Pancreas (tissue), 10 donors: ENCODE results near the gene C2CD4C. TPM values are rescaled to one million over a fixed set of nuclear protein-coding genes. Genes with fewer than 3 reads are reported as not detected.

Experiments used
- ATAC-seq, 4 donors: fragments of 200-7000 bp; cut with Tn5 transposase; one replicate each; pipeline versions ENCODE4 v1.8.0 to v1.9.1; 2020; ENCODE audit warnings: mild to moderate bottlenecking in 4 of 4, moderate library complexity in 4 of 4
- DNase-seq, 6 donors: peaks; one replicate each; pipeline ENCODE4 v3.0.0-alpha.2; 2020
- FAIRE-seq: peaks from 2 replicates; lab custom pipeline; 2012; peaks lifted over from hg19 to GRCh38; lab: Jason Lieb, UNC
- H3K27ac ChIP-seq, 4 donors: fragments of 200-600 bp; sonication (generic); 1 replicate in 3 of 4; 2 replicates in 1 of 4; pipeline versions ENCODE4 v1.5.0 to v1.8.0; 2020
- H3K27me3 ChIP-seq, 4 donors: fragments of 200-600 bp; one replicate each; pipeline ENCODE4 v1.8.0; 2021
- H3K36me3 ChIP-seq, 3 donors: fragments of 200-600 bp; sonication (generic) in 1 of 3; one replicate each; pipeline versions ENCODE4 v1.5.0 to v1.8.0; 2020 to 2021
- H3K4me1 ChIP-seq, 3 donors: fragments of 200-600 bp; one replicate each; pipeline ENCODE4 v1.8.0; 2021
- H3K4me3 ChIP-seq, 4 donors: fragments of 200-600 bp; sonication (generic) in 2 of 4; one replicate each; pipeline versions ENCODE4 v1.5.0 to v1.8.0; 2020 to 2021
- H3K9me3 ChIP-seq, 4 donors: fragments of 200-600 bp; one replicate each; pipeline ENCODE4 v1.8.0; 2021
- WGBS, 2 donors: extraction: QIAGEN DNeasy Blood & Tissue Kit; methylation state at CpG; one replicate each; pipeline ENCODE4 v1.1.7; 2013; 5-methylcytosine and 5-hydroxymethylcytosine counted together
- intact Hi-C, 3 donors: fragments of 100-400 bp; cut with DNase I; formaldehyde crosslinking; loops; one replicate each; pipeline versions ENCODE4 v1.11.1 to v1.14.2; 2022
- polyA plus RNA-seq, 2 donors: library from polyadenylated mRNA; stranded (reverse); fragments of 200-250 nt; gene quantifications; one replicate each; pipeline ENCODE4 v1.2.3, GENCODE V29; 2013
- total RNA-seq, 6 donors: library from RNA; stranded (reverse); fragmentation: NEBNext Ultra II Directional in 4 of 6; extraction: Animal tissue kit (Norgen Biotek cat#: 25700) in 4 of 6; gene quantifications; one replicate each; pipeline versions ENCODE4 v1.2.1 to v1.2.4, GENCODE V29; 2021 to 2023
- TF ChIP-seq, protein P1 (sequence below), 4 donors: fragments of 200-600 bp; sonication (generic) in 3 of 4; IDR thresholded peaks; one replicate each; pipeline versions ENCODE4 v1.5.0 to v1.8.0; 2021; ENCODE audit warnings: antibody characterized with exemption in 4 of 4
- donor health status: healthy with polysubstance abuse.
- donor health status: DM: no; HTN: no; CAD: no; lungs with moderate emphysema.
- donor health status: DM: no; HTN: no; CAD: no.
- donor health status: control.
- donor health status: control.
- donor health status: Bipolar disorder and iron deficiency.
- donor health status: DM: yes; HTN: yes; CAD: no.
- donor health status: DM: no; HTN: no; CAD: no.
- donor health status: DM: no; HTN: no; CAD: no.
- donor health status: DM: yes; HTN: yes; CAD: no.

C2CD4C gene
- total and polyA plus RNA-seq, 8 donors: 0.16 to 2.1 (median 0.90) TPM

GRCh38 chr19:402786-403185, 6.2 kb downstream of the C2CD4C start:
- ATAC-seq (no peak), FAIRE-seq (no peak), DNase-seq (peak in 1 of 6 donors; percentile 6)
- H3K9me3 ChIP-seq: no peaks in the 10 kb centered on the region
- no peaks in the 10 kb centered on the region for H3K4me1 ChIP-seq
- WGBS, 2 donors: 80 to 90% methylated on average over 11 of the region's 11 CpGs
- H3K36me3 ChIP-seq: no peaks in the 10 kb centered on the region
- H3K27ac ChIP-seq: no peak overlapping the region
- intact Hi-C loops: no loop called here
- no peak overlapping the region for H3K4me3 ChIP-seq
- TF ChIP-seq, protein P1, sequence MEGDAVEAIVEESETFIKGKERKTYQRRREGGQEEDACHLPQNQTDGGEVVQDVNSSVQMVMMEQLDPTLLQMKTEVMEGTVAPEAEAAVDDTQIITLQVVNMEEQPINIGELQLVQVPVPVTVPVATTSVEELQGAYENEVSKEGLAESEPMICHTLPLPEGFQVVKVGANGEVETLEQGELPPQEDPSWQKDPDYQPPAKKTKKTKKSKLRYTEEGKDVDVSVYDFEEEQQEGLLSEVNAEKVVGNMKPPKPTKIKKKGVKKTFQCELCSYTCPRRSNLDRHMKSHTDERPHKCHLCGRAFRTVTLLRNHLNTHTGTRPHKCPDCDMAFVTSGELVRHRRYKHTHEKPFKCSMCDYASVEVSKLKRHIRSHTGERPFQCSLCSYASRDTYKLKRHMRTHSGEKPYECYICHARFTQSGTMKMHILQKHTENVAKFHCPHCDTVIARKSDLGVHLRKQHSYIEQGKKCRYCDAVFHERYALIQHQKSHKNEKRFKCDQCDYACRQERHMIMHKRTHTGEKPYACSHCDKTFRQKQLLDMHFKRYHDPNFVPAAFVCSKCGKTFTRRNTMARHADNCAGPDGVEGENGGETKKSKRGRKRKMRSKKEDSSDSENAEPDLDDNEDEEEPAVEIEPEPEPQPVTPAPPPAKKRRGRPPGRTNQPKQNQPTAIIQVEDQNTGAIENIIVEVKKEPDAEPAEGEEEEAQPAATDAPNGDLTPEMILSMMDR (IDR thresholded peaks at IDR 0.05): no peak
- no peaks in the 10 kb centered on the region for H3K27me3 ChIP-seq

GRCh38 chr19:401866-402511, 7.0 kb downstream of the C2CD4C start:
- Histone ChIP-seq H3K4me3 (no peak overlapping the region), H3K36me3 (no peaks in the 10 kb centered on the region), H3K4me1 (no peaks in the 10 kb centered on the region), H3K27ac (no peak overlapping the region), H3K9me3 (no peaks in the 10 kb centered on the region), H3K27me3 (no peaks in the 10 kb centered on the region)
- DNase-seq (peak in 2 of 6 donors; percentile 9 to 55), FAIRE-seq (no peak), ATAC-seq (peak in 3 of 4 donors; percentile 31 to 52 (median 45))
- WGBS, 2 donors: 17% methylated on average over 35 to 38 of the region's 38 CpGs
- intact Hi-C loops: no loop called here
- TF ChIP-seq, protein P1 (IDR thresholded peaks at IDR 0.05): no peak

DNA sequence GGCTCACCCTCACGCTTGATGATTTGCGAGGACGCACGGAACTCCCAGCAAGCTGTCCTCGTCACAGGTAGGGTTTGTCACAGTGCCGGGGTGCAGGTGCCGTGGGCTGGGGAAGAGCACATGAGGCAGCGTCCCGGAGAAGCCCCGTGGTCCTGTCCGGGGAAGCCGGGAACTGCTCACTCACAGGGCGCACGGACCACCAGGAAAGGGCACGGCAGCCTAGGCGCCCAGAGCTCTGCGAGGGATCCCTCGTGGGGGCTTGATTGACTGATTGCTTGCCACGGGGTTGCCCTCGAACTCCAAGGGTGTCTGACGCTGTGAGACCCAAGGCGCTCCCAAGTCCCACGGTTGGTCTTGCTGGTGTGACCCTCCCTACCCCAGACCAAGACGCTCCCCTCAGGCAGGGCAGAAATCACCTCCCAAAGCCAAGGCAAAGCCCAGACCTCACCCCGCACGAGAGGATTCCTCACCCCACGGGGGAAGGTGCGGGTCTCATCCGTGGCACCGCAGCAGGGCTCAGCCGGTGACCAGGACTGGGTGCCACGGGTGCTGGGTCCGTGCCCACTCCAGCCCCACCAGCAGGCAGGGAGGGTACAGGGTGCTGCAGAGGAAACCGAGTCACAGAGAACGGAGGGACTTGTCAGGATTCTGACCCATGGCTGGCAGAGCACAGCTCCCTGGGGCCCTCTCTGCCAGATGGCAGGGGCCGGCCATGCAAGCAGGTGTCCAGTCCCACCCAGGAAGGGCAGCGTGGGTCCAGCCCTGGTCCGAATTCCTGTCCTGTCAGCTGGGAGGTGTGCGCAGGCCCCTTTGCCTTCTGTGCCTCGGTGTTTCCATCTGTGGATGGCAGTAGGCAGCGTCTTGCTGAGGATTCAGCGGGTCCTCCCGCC, 7.7 kb downstream of the C2CD4C start:
- WGBS, 2 donors: 68 to 74% methylated on average over 43 of the region's 43 CpGs
- H3K27me3 ChIP-seq: no peaks in the 10 kb centered on the region
- H3K27ac ChIP-seq: no peak overlapping the region
- intact Hi-C loops: no loop called here
- FAIRE-seq (no peak), ATAC-seq (no peak), DNase-seq (peak in 3 of 6 donors; percentile 6 to 58 (median 48))
- H3K9me3 ChIP-seq: no peaks in the 10 kb centered on the region
- no peaks in the 10 kb centered on the region for H3K36me3 ChIP-seq
- H3K4me3 ChIP-seq: no peak overlapping the region
- H3K4me1 ChIP-seq: no peaks in the 10 kb centered on the region
- TF ChIP-seq, protein P1 (IDR thresholded peaks at IDR 0.05): no peak

- 41 to 52% methylated on average over 8 to 9 of the region's 9 CpGs for WGBS, 2 donors
- no peaks in the 10 kb centered on the region for H3K4me1 ChIP-seq
- no peak for FAIRE-seq
- no peak for ATAC-seq
- no peak overlapping the region for H3K27ac ChIP-seq
- H3K27me3 ChIP-seq: no peaks in the 10 kb centered on the region
- H3K4me3 ChIP-seq: no peak overlapping the region
- intact Hi-C loops: no loop called here
- no peaks in the 10 kb centered on the region for H3K9me3 ChIP-seq
- no peaks in the 10 kb centered on the region for H3K36me3 ChIP-seq
- TF ChIP-seq, protein P1 (IDR thresholded peaks at IDR 0.05): no peak
- DNase-seq: peak in 2 of 6 donors; percentile 5 to 56
Observed at GRCh38 chr19:399370-399769, 9.6 kb downstream of the C2CD4C start.
